ENCODE data around the gene FADS2.

DNA sequence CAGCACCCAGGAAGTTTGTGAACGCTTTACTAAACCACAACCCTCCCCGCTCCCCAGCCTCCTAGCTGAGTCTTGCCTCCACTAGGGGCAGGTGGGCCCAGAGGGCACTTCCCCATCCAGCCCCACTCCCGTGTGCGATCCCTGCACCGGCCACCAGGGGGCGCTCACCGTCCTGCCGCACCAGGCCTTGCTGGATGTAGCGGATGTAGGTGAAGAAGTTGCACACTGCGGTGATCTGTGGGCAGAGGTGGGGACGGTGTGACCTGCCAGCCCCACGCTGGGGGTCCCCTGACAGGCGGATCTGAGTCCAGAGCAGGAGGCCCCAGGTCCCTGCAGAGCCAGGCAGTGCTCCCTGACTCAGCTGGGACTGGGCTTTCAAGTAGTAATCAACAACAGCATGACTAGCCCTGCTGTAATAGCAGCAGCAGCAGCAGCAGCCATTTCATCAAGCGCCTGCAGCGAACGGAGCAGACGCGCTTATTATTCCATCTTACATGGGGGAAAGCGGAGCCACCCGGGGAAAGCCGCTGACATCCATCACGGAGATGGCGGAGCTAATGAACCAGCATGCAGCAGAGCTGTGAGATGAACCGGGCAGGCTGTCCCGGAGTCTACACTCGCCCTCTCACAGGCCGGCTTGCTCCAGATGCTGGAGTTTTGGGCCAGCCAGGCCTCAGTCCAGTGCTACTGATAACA, 71.2 kb downstream of the FADS2 start:
- peak; percentile 98 to 100 (median 100) for TF ChIP-seq CTCF (IDR thresholded peaks at IDR 0.05)
- no peak for TF ChIP-seq POLR2A (IDR thresholded peaks at IDR 0.05)
